Vagina (tissue), 2 donors: ENCODE results near the gene PLA2G2A. TPM values are rescaled to one million over a fixed set of nuclear protein-coding genes. Genes with fewer than 3 reads are reported as not detected.

Experiments
- DNase-seq, 2 donors: peaks; one replicate each; pipeline ENCODE4 v3.0.0-alpha.2; 2017; ENCODE audit errors: extremely low spot score in 2 of 2
- H3K27ac ChIP-seq: fragments of 200-600 bp; sonication (generic); one replicate; pipeline ENCODE4 v1.5.1; 2019
- H3K27me3 ChIP-seq: fragments of 200-600 bp; sonication (generic); one replicate; pipeline ENCODE4 v1.5.1; 2019
- H3K36me3 ChIP-seq, 2 donors: fragments of 200-600 bp; sonication (generic); one replicate each; pipeline ENCODE4 v1.5.1; 2017 to 2019
- H3K4me1 ChIP-seq: fragments of 200-600 bp; sonication (generic); one replicate; pipeline ENCODE4 v1.5.1; 2019
- H3K4me3 ChIP-seq, 2 donors: fragments of 200-600 bp; sonication (generic); 1 replicate in 1 of 2; 2 replicates in 1 of 2; pipeline ENCODE4 v1.5.1; 2016 to 2019
- H3K9me3 ChIP-seq: fragments of 200-600 bp; sonication (generic); one replicate; pipeline ENCODE4 v1.5.1; 2019
- CTCF ChIP-seq, 3 experiments: fragments of 450-650 bp in 2 of 3; fragments of 200-600 bp in 1 of 3; sonication (generic) in 1 of 3; IDR thresholded peaks; one replicate each; pipeline ENCODE4 v1.5.1; 2017 to 2019; ENCODE audit warnings: antibody characterized with exemption in 3 of 3, mild to moderate bottlenecking in 2 of 3, moderate library complexity in 2 of 3
- POLR2A ChIP-seq, 2 donors: fragments of 450-650 bp; IDR thresholded peaks; one replicate each; pipeline ENCODE4 v1.6.1; 2017; ENCODE audit warnings: antibody characterized with exemption in 2 of 2, mild to moderate bottlenecking in 2 of 2, moderate library complexity in 2 of 2
- POLR2AphosphoS5 ChIP-seq, 2 donors: sonication (generic); formaldehyde crosslinking; IDR thresholded peaks; one replicate each; pipeline ENCODE4 v1.9.0; 2017; ENCODE audit warnings: antibody characterized with exemption in 2 of 2, mild to moderate bottlenecking in 2 of 2, low read depth in 1 of 2; ENCODE audit not compliant: insufficient read depth in 1 of 2
- intact Hi-C: fragments of 100-400 bp; cut with DNase I; formaldehyde crosslinking; loops from one replicate; pipeline ENCODE4 v1.15.1; 2023
- total RNA-seq: library from RNA; depleted of rRNA; stranded (reverse); fragments of >200 nt; gene quantifications from one replicate; pipeline ENCODE4 v1.2.3, GENCODE V29; 2016

Gene PLA2G2A
- total RNA-seq, 1 donor from 2014 or later = 515 TPM

GRCh38 chr1:19942657-19943056 is 36.8 kb downstream of the PLA2G2A start:
- Histone ChIP-seq H3K4me1 (no peaks in the 10 kb centered on the region), H3K27me3 (no peaks in the 10 kb centered on the region), H3K36me3 (no peaks in the 10 kb centered on the region), H3K9me3 (no peaks in the 10 kb centered on the region), H3K4me3 (no peak overlapping the region), H3K27ac (no peak overlapping the region)
- TF ChIP-seq POLR2A (IDR thresholded peaks at IDR 0.05) (no peak), POLR2AphosphoS5 (IDR thresholded peaks at IDR 0.05; ENCODE audit: insufficient read depth in 1 of 2, low read depth in 1 of 2) (no peak), CTCF (IDR thresholded peaks at IDR 0.05) (no peak)
- no peak for DNase-seq
- intact Hi-C loops = no loop called here

GRCh38 chr1:19942088-19942487 is 37.3 kb downstream of the PLA2G2A start:
- Histone ChIP-seq H3K36me3 (no peaks in the 10 kb centered on the region), H3K27me3 (no peaks in the 10 kb centered on the region), H3K4me1 (no peaks in the 10 kb centered on the region), H3K27ac (no peak overlapping the region), H3K9me3 (no peaks in the 10 kb centered on the region), H3K4me3 (no peak overlapping the region)
- no peak for DNase-seq
- intact Hi-C loops = no loop called here
- no peak for TF ChIP-seq POLR2AphosphoS5 (IDR thresholded peaks at IDR 0.05; ENCODE audit: insufficient read depth in 1 of 2, low read depth in 1 of 2)

GRCh38 chr1:19941206-19941568 is 38.2 kb downstream of the PLA2G2A start:
- H3K27ac ChIP-seq = no peak overlapping the region
- H3K4me3 ChIP-seq = no peak overlapping the region
- DNase-seq = no peak
- no peaks in the 10 kb centered on the region for H3K27me3 ChIP-seq
- H3K9me3 ChIP-seq = no peaks in the 10 kb centered on the region
- no peaks in the 10 kb centered on the region for H3K36me3 ChIP-seq
- H3K4me1 ChIP-seq = no peaks in the 10 kb centered on the region
- no peak for TF ChIP-seq CTCF (IDR thresholded peaks at IDR 0.05)
- no peak for TF ChIP-seq POLR2A (IDR thresholded peaks at IDR 0.05)
- intact Hi-C loops = no loop called here

GRCh38 chr1:19940486-19941205 is 38.8 kb downstream of the PLA2G2A start:
- TF ChIP-seq POLR2AphosphoS5 (IDR thresholded peaks at IDR 0.05; ENCODE audit: insufficient read depth in 1 of 2, low read depth in 1 of 2) (no peak), POLR2A (IDR thresholded peaks at IDR 0.05) (no peak), CTCF (IDR thresholded peaks at IDR 0.05) (no peak)
- Histone ChIP-seq H3K36me3 (no peaks in the 10 kb centered on the region), H3K27me3 (no peaks in the 10 kb centered on the region), H3K9me3 (no peaks in the 10 kb centered on the region), H3K4me1 (no peaks in the 10 kb centered on the region), H3K4me3 (no peak overlapping the region), H3K27ac (no peak overlapping the region)
- intact Hi-C loops = no loop called here
- no peak for DNase-seq

GRCh38 chr1:19938472-19938871 is 40.9 kb downstream of the PLA2G2A start:
- Histone ChIP-seq H3K27ac (no peak overlapping the region), H3K27me3 (no peaks in the 10 kb centered on the region), H3K4me3 (no peak overlapping the region), H3K4me1 (no peaks in the 10 kb centered on the region), H3K36me3 (no peaks in the 10 kb centered on the region), H3K9me3 (no peaks in the 10 kb centered on the region)
- intact Hi-C loops = no loop called here
- no peak for DNase-seq
- TF ChIP-seq CTCF (IDR thresholded peaks at IDR 0.05) (no peak), POLR2A (IDR thresholded peaks at IDR 0.05) (no peak), POLR2AphosphoS5 (IDR thresholded peaks at IDR 0.05; ENCODE audit: insufficient read depth in 1 of 2, low read depth in 1 of 2) (no peak)
